DMS114 treated with DMSO at 0.1 percent for 48 hours (cell line): ENCODE data around the gene PITPNC1.
"Not testable (repeated sequence)": the region's sequence is repeated elsewhere in the genome, so short reads cannot be mapped to it uniquely, and the experiment has no call there.

Experiments
- DNase-seq: peaks from one replicate; lab custom pipeline; 2025; ENCODE audit not compliant: unreplicated experiment; lab: John Stamatoyannopoulos, UW

The PITPNC1 gene

GRCh38 chr17:67393809-67394397 is 16.8 kb downstream of the PITPNC1 start:
- no peak for DNase-seq

DNA sequence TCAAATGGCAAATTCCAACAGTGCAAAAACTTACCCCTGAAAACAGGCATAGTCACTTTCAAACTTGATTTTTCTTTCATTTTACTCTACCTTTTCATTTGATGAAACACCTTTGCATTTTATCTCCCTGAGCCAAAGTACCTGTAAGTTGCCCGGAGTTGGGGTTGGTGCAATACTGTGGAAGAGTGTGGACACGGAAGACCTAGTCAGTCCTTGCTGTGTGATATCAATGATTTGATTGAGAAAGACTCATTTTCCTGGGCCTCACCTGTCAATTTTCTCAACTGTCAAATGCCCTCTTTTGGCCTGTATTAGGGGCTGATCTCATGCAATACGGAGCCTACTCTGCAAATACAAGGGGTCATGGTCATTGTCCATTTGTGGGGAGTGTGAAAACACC is 22.6 kb downstream of the PITPNC1 start:
- DNase-seq, result no peak

DNA sequence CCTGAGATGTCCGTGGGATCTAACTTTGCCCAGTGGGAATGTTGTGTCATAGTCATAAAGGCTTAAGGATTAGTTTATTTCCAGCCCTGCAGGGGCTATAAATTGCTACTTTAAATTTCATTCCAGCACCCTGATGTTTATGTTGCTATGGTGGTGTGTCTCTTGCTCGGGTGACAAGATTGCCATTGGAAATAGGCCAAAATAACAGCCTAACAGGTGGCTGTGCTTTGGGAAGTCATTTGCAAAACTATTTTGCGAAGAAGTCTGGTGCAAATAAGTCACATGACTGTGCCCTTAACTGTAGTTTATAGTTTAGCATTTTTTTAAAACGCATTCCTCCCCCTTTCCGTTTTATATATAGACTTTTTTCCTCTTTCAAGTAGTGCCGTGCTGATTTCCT is 23.1 kb downstream of the PITPNC1 start:
- DNase-seq, result no peak

DNA sequence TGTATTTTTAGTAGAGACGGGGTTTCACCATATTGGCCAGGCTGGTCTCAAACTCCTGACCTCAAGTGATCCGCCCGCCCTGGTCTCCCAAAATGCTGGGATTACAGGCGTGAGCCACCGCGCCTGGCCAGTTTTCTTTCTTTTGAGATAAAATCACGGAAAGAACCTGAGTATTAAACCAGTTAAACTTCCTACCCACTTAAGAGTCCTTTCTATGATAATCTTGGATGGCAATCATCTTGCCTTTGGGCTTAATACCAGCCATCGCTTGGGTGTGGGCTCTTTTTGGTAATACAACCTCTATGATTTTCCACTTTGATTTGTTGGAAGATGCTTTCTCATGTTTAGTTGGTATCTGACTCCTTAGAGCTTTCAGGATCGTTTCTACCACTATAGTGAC is 24.0 kb downstream of the PITPNC1 start:
- DNase-seq, result no peak

- DNase-seq, result no peak
Measured at GRCh38 chr17:67401598-67402504, 24.8 kb downstream of the PITPNC1 start.

DNA sequence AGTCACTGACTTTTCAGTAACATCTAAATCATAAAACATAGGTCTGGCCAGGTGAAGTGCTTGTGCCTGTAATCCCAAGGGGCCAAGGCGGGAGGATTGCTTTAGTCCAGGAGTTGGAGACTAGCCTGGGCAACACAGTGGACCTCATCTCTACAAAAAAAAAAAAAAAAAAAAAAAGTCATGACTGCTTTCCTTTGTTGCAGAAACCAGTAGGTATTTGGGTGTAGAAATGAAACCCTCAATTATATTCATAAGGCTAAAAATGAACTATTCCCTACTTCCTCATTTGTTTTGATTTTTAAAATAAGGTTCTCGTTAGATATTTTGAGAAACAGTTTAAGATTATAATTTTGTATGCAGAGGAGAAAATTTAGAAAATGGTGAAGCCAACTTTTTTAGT is 26.0 kb downstream of the PITPNC1 start:
- DNase-seq, result no peak

DNA sequence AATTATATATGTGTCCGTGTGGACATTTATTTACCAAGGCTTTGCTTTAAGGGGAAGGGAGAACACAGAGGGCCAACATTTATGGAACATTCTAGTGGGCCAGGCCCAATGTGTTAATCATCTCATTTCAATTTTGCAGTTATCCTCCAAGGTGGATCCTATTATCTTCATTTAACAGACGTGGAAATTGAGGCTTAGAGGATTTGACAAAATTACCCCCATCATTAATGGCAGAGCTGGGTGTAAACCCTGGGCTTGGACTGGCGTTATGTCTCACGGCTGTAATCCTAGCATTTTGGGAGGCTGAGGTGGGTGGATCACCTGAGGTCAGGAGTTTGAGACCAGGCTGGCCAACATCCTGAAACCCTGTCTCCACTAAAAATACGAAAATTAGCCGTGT is 26.4 kb downstream of the PITPNC1 start:
- no peak for DNase-seq

DNA sequence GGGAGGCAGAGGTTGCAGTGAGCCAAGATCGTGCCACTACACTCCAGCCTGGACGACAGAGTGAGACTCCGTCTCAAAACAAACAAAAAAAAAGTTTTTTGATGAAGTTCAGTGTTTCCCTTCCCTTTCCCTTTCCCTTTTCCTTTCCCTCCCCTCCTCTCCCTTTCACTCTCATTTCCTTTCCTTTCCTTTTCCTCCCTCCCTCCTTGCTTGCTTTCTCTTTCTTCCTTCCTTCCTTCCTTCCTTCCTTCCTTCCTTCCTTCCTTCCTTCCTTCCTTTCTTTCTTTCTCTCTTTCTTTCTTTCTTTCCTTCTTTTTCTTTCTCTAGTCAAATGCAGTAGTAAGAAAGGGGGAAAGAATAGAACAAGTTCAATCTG is 31.4 kb downstream of the PITPNC1 start:
- not testable (repeated sequence) for DNase-seq

- DNase-seq, result no peak
Measured at GRCh38 chr17:67411397-67411796, 34.3 kb downstream of the PITPNC1 start.

DNA sequence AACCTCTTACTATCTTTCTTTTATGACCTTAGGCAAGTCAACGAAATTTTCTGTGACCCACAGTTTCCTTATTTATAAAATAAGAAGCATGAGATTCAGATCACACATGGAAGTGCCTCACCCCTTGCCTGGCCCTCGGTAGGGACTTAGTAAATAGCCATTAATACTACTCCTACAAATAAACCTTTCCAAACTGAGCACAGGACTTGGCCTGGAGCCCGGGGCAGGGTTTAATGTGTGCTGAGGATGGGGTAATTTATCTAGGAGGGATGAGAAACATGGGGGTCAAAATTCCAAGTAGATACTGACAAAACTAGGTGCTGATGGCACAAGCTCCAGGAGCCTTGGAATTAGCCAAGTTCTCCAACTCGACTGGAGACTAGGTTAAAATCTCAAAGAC is 35.0 kb downstream of the PITPNC1 start:
- no peak for DNase-seq

DNA sequence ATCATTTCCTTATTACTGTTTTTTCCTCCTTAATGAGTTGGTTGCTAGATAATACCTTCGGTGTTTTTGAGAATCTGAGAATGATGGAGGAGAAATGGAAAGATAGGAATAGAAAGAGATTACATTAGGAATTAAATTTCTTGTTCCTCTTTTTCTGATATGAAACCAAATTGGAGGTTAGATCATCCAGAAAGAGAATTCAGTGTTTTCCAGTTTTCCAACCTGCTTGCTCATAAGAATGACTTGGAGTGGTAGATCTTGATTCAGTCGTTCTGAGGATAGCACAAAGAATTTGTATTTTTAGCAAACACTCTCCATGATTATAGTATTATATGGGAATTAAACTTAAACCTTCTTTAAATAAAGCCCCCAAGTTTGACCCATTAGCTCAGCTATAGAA is 35.9 kb downstream of the PITPNC1 start:
- no peak for DNase-seq

DNA sequence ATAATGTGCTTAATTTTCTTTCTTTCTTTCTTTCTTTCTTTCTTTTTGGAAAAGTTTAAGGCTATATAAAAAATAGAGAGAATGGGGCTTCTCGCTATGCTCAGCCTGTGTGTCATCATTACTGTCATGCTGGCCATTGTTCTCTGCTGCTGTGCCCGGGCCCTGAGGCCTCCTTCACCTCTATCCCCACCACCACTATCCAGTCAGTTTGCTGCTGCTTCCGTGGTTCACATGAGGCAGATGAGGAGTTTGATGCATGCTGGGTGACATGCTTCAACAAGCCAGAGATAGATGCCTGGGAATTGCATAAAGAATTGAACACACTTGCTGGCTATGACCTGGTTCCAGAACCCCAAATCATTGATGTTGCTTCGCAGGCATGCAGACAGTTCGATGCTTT is 36.3 kb downstream of the PITPNC1 start:
- DNase-seq, result no peak

GRCh38 chr17:67414130-67414529 is 37.0 kb downstream of the PITPNC1 start:
- no peak for DNase-seq

DNA sequence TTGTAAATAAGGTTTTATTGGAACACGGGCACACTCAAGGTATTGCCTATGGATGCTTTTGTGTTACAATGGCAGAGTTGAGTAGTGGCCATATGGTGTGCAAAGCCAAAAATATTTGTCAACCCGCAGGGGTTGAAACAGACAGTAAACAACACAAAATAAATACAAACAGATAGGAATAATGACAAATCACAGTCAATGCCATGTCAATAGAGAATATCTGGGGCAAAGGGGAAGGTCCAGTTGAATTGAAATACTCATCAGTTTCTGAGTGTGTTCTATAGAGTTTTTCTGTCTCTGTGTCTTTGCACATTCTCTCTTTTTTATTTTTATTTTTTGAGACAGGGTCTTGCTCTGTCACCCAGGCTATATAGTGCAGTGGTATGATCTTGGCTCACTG is 37.5 kb downstream of the PITPNC1 start:
- DNase-seq, result no peak

GRCh38 chr17:67415291-67415690 is 38.2 kb downstream of the PITPNC1 start:
- DNase-seq, result no peak

- no peak for DNase-seq
Measured at GRCh38 chr17:67417507-67417906, 40.4 kb downstream of the PITPNC1 start.

- DNase-seq, result no peak
Measured at GRCh38 chr17:67420994-67421393, 43.9 kb downstream of the PITPNC1 start.

- no peak for DNase-seq
Measured at GRCh38 chr17:67421869-67422273, 44.8 kb downstream of the PITPNC1 start.

- not testable (repeated sequence) for DNase-seq
Measured at GRCh38 chr17:67422296-67422695, 45.2 kb downstream of the PITPNC1 start.

- DNase-seq, result no peak
Measured at GRCh38 chr17:67422897-67423296, 45.8 kb downstream of the PITPNC1 start.

- DNase-seq, result no peak
Measured at GRCh38 chr17:67425571-67426160, 48.6 kb downstream of the PITPNC1 start.

GRCh38 chr17:67427424-67427823 is 50.3 kb downstream of the PITPNC1 start:
- DNase-seq, result no peak
